ENCODE data around the gene SLC25A39. TPM values are rescaled to one million over a fixed set of nuclear protein-coding genes. Genes with fewer than 3 reads are reported as not detected.
A peak's percentile ranks its signal among the peaks of the same experiment; 100 is the strongest.

Gene SLC25A39
- total and polyA plus RNA-seq, 2 of the 13 experiments (the other 11 are each of a cell fraction or from before 2014, with no cell fraction given): 144 to 151 TPM

DNA sequence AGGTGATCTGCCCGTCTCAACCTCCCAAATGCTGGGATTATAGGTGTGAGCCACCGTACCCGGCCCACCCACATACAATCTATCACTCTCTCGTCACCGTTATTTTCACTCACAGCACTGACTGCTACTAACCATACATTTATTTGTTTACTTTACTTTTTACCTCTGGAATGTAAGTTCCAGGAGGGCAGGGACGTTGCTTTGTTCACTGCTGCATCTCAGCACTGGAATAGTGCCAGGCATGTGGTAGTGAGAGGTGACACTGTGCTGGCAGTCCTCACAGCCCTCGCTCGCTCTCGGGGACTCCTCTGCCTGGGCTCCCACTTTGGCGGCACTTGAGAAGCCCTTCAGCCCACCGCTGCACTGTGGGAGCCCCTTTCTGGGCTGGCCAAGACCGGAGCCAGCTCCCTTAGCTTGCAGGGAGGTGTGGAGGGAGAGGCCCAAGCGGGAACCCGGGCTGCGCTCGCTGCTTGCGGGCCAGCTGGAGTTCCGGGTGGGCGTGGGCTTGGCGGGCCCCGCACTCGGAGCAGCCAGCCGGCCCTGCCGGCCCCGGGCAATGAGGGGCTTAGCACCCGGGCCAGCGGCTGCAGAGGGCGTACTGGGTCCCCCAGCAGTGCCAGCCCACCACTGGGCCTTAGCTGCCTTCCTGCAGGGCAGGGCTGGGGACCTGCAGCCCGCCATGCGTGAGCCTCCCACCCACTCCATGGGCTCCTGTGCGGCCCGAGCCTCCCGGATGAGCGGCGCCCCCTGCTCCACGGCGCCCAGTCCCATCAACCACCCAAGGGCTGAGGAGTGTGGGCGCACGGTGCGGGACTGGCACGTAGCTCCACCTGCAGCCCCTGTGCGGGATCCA, 44.0 kb upstream of the SLC25A39 start (continued):
- TF ChIP-seq, protein P1, sequence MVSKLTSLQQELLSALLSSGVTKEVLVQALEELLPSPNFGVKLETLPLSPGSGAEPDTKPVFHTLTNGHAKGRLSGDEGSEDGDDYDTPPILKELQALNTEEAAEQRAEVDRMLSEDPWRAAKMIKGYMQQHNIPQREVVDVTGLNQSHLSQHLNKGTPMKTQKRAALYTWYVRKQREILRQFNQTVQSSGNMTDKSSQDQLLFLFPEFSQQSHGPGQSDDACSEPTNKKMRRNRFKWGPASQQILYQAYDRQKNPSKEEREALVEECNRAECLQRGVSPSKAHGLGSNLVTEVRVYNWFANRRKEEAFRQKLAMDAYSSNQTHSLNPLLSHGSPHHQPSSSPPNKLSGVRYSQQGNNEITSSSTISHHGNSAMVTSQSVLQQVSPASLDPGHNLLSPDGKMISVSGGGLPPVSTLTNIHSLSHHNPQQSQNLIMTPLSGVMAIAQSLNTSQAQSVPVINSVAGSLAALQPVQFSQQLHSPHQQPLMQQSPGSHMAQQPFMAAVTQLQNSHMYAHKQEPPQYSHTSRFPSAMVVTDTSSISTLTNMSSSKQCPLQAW (CRISPR knock-in tag; IDR thresholded peaks at IDR 0.05): peak; percentile 26; the same call in 1 of the 2 replicates
- TF ChIP-seq SP2 (CRISPR knock-in tag; IDR thresholded peaks at IDR 0.05) (peak; percentile 37), MAFG (CRISPR knock-in tag; IDR thresholded peaks at IDR 0.05) (0 out of 2 replicates have a peak, but pooled peaks have one; percentile 37), IRX3 (CRISPR knock-in tag; IDR thresholded peaks at IDR 0.05; ENCODE audit: borderline replicate concordance, low read depth) (0 out of 2 replicates have a peak, but pooled peaks have one; percentile 47), ZNF451 (CRISPR knock-in tag; IDR thresholded peaks at IDR 0.05) (0 out of 2 replicates have a peak, but pooled peaks have one; percentile 22), MYC (CRISPR knock-in tag; IDR thresholded peaks at IDR 0.05; ENCODE audit: borderline replicate concordance) (0 out of 2 replicates have a peak, but pooled peaks have one; percentile 15), ZNF468 (CRISPR knock-in tag; IDR thresholded peaks at IDR 0.05) (0 out of 2 replicates have a peak, but pooled peaks have one; percentile 40), ZNF350 (CRISPR knock-in tag; IDR thresholded peaks at IDR 0.05; ENCODE audit: borderline replicate concordance, low read depth) (0 out of 2 replicates have a peak, but pooled peaks have one; percentile 20), ZNF501 (CRISPR knock-in tag; IDR thresholded peaks at IDR 0.05) (0 out of 2 replicates have a peak, but pooled peaks have one; percentile 21)
- TF ChIP-seq, protein P2, sequence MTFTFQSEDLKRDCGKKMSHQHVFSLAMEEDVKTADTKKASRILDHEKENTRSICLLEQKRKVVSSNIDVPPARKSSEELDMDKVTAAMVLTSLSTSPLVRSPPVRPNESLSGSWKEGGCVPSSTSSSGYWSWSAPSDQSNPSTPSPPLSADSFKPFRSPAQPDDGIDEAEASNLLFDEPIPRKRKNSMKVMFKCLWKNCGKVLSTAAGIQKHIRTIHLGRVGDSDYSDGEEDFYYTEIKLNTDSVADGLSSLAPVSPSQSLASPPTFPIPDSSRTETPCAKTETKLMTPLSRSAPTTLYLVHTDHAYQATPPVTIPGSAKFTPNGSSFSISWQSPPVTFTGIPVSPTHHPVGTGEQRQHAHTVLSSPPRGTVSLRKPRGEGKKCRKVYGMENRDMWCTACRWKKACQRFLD (CRISPR knock-in tag; IDR thresholded peaks at IDR 0.05; ENCODE audit: borderline replicate concordance): 0 out of 2 replicates have a peak, but pooled peaks have one; percentile 10
- TF ChIP-seq, protein P3, sequence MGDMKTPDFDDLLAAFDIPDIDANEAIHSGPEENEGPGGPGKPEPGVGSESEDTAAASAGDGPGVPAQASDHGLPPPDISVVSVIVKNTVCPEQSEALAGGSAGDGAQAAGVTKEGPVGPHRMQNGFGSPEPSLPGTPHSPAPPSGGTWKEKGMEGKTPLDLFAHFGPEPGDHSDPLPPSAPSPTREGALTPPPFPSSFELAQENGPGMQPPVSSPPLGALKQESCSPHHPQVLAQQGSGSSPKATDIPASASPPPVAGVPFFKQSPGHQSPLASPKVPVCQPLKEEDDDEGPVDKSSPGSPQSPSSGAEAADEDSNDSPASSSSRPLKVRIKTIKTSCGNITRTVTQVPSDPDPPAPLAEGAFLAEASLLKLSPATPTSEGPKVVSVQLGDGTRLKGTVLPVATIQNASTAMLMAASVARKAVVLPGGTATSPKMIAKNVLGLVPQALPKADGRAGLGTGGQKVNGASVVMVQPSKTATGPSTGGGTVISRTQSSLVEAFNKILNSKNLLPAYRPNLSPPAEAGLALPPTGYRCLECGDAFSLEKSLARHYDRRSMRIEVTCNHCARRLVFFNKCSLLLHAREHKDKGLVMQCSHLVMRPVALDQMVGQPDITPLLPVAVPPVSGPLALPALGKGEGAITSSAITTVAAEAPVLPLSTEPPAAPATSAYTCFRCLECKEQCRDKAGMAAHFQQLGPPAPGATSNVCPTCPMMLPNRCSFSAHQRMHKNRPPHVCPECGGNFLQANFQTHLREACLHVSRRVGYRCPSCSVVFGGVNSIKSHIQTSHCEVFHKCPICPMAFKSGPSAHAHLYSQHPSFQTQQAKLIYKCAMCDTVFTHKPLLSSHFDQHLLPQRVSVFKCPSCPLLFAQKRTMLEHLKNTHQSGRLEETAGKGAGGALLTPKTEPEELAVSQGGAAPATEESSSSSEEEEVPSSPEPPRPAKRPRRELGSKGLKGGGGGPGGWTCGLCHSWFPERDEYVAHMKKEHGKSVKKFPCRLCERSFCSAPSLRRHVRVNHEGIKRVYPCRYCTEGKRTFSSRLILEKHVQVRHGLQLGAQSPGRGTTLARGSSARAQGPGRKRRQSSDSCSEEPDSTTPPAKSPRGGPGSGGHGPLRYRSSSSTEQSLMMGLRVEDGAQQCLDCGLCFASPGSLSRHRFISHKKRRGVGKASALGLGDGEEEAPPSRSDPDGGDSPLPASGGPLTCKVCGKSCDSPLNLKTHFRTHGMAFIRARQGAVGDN (CRISPR knock-in tag; IDR thresholded peaks at IDR 0.05): peak; percentile 53; the same call in 1 of the 2 replicates
- TF ChIP-seq, protein P4, sequence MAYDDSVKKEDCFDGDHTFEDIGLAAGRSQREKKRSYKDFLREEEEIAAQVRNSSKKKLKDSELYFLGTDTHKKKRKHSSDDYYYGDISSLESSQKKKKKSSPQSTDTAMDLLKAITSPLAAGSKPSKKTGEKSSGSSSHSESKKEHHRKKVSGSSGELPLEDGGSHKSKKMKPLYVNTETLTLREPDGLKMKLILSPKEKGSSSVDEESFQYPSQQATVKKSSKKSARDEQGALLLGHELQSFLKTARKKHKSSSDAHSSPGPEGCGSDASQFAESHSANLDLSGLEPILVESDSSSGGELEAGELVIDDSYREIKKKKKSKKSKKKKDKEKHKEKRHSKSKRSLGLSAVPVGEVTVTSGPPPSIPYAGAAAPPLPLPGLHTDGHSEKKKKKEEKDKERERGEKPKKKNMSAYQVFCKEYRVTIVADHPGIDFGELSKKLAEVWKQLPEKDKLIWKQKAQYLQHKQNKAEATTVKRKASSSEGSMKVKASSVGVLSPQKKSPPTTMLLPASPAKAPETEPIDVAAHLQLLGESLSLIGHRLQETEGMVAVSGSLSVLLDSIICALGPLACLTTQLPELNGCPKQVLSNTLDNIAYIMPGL (CRISPR knock-in tag; IDR thresholded peaks at IDR 0.05; ENCODE audit: borderline replicate concordance in 1 of 2, low read depth in 1 of 2): peak in 1 of 2 experiments; percentile 6; a peak in 1 of 4 replicates
- TF ChIP-seq, protein P5, sequence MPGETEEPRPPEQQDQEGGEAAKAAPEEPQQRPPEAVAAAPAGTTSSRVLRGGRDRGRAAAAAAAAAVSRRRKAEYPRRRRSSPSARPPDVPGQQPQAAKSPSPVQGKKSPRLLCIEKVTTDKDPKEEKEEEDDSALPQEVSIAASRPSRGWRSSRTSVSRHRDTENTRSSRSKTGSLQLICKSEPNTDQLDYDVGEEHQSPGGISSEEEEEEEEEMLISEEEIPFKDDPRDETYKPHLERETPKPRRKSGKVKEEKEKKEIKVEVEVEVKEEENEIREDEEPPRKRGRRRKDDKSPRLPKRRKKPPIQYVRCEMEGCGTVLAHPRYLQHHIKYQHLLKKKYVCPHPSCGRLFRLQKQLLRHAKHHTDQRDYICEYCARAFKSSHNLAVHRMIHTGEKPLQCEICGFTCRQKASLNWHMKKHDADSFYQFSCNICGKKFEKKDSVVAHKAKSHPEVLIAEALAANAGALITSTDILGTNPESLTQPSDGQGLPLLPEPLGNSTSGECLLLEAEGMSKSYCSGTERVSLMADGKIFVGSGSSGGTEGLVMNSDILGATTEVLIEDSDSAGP (CRISPR knock-in tag; IDR thresholded peaks at IDR 0.05; ENCODE audit: borderline replicate concordance): peak; percentile 7; the same call in 1 of the 2 replicates
